K562 (cell line): ENCODE data around the gene ANKS3. TPM values are rescaled to one million over a fixed set of nuclear protein-coding genes. Genes with fewer than 3 reads are reported as not detected.
A peak's percentile ranks its signal among the peaks of the same experiment; 100 is the strongest.

Experiments
- PCBP1 ChIP-seq: fragments of 200-400 bp; formaldehyde crosslinking; IDR thresholded peaks from 2 replicates; pipeline ENCODE4 v1.6.1; 2018; ENCODE audit warnings: mild to moderate bottlenecking, low read depth, low read length; ENCODE audit not compliant: poor library complexity, severe bottlenecking
- POLR2B ChIP-seq: fragments of 450-650 bp; IDR thresholded peaks from 2 replicates; pipeline ENCODE4 v1.6.1; 2018; ENCODE audit warnings: low read depth; ENCODE audit not compliant: partially characterized antibody
- SMC3 ChIP-seq: conservative IDR thresholded peaks from 2 replicates; pipeline ENCODE4 v1.6.1; 2011; ENCODE audit warnings: low read depth, low read length, improper control_type of control experiment; ENCODE audit not compliant: insufficient read depth
- ZKSCAN3 ChIP-seq: fragments of 250-450 bp; sonication (Bioruptor Pico); IDR thresholded peaks from 2 replicates; pipeline ENCODE4 v1.4.0; 2020
- ZNF134 ChIP-seq: fragments of 250-450 bp; sonication (Bioruptor Pico); conservative IDR thresholded peaks from 2 replicates; pipeline ENCODE4 v1.4.0; 2020
- polyA plus RNA-seq, 8 experiments: library from polyadenylated mRNA; depleted of rRNA in 4 of 8; stranded (reverse) in 5 of 8; unstranded in 3 of 8; fragments of >200 nt; fragmentation: Nextera tagmentation in 2 of 8; fragmentation: Illumina TruSeq in 1 of 8; extraction: Ambion mirVana in 2 of 8; extraction: Trizol in 1 of 8; gene quantifications; 2 replicates each; pipeline versions ENCODE4 v1.2.1 to v1.2.3, GENCODE V29; 2011 to 2014; ENCODE audit warnings: inconsistent platforms in 1 of 8, missing spikeins in 1 of 8
- total RNA-seq, 7 experiments: library from RNA; depleted of rRNA in 6 of 7; stranded (reverse); fragments of >200 nt in 6 of 7; fragmentation: Illumina TruSeq in 2 of 7; extraction: Trizol in 2 of 7; gene quantifications; 2 replicates each; pipeline versions ENCODE4 v1.2.1 to v1.2.3, GENCODE V29; 2011 to 2021; ENCODE audit warnings: low replicate concordance in 1 of 7
- TF ChIP-seq, protein P1 (sequence below): fragments of 250-450 bp; sonication (Bioruptor Pico); IDR thresholded peaks from 2 replicates; pipeline ENCODE4 v1.8.0; 2022; ENCODE audit warnings: inconsistent platforms
- TF ChIP-seq, protein P2 (sequence below): sonication (generic); formaldehyde crosslinking; IDR thresholded peaks from 2 replicates; pipeline ENCODE4 v1.8.1; 2023; ENCODE audit warnings: missing genetic modification reagents, mild to moderate bottlenecking, borderline replicate concordance
- TF ChIP-seq, protein P3 (sequence below): fragments of 450-650 bp; formaldehyde crosslinking; IDR thresholded peaks from 2 replicates; pipeline ENCODE4 v1.4.0; 2022; ENCODE audit warnings: missing genetic modification characterization
- TF ChIP-seq, protein P4 (sequence below): fragments of 250-450 bp; sonication (Bioruptor Pico); IDR thresholded peaks from 2 replicates; pipeline ENCODE4 v1.5.0; 2022; ENCODE audit warnings: mild to moderate bottlenecking

The ANKS3 gene
- total and polyA plus RNA-seq, 9 of the 15 experiments (the other 6 are each of a cell fraction or from before 2014, with no cell fraction given), result 0.43 to 25.7 (median 14.8) TPM

DNA sequence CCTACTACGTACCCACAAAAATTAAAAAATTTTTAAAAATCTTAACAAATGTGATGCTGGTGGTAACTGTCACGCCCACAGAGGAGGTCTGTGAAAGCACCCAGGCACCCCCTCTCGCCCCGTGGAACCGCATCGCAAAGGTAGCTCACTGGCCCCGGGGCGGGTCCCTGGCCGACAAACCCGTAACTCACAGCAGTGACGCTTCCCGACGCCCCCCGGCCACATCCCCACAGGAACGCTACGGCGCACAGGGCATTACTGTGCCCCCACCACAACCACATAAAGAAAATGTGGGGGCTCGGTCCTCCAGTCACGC, 366 bp downstream of the ANKS3 start (continued):
- TF ChIP-seq, protein P1, sequence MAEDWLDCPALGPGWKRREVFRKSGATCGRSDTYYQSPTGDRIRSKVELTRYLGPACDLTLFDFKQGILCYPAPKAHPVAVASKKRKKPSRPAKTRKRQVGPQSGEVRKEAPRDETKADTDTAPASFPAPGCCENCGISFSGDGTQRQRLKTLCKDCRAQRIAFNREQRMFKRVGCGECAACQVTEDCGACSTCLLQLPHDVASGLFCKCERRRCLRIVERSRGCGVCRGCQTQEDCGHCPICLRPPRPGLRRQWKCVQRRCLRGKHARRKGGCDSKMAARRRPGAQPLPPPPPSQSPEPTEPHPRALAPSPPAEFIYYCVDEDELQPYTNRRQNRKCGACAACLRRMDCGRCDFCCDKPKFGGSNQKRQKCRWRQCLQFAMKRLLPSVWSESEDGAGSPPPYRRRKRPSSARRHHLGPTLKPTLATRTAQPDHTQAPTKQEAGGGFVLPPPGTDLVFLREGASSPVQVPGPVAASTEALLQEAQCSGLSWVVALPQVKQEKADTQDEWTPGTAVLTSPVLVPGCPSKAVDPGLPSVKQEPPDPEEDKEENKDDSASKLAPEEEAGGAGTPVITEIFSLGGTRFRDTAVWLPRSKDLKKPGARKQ (CRISPR knock-in tag), result no peak
- TF ChIP-seq, protein P2, sequence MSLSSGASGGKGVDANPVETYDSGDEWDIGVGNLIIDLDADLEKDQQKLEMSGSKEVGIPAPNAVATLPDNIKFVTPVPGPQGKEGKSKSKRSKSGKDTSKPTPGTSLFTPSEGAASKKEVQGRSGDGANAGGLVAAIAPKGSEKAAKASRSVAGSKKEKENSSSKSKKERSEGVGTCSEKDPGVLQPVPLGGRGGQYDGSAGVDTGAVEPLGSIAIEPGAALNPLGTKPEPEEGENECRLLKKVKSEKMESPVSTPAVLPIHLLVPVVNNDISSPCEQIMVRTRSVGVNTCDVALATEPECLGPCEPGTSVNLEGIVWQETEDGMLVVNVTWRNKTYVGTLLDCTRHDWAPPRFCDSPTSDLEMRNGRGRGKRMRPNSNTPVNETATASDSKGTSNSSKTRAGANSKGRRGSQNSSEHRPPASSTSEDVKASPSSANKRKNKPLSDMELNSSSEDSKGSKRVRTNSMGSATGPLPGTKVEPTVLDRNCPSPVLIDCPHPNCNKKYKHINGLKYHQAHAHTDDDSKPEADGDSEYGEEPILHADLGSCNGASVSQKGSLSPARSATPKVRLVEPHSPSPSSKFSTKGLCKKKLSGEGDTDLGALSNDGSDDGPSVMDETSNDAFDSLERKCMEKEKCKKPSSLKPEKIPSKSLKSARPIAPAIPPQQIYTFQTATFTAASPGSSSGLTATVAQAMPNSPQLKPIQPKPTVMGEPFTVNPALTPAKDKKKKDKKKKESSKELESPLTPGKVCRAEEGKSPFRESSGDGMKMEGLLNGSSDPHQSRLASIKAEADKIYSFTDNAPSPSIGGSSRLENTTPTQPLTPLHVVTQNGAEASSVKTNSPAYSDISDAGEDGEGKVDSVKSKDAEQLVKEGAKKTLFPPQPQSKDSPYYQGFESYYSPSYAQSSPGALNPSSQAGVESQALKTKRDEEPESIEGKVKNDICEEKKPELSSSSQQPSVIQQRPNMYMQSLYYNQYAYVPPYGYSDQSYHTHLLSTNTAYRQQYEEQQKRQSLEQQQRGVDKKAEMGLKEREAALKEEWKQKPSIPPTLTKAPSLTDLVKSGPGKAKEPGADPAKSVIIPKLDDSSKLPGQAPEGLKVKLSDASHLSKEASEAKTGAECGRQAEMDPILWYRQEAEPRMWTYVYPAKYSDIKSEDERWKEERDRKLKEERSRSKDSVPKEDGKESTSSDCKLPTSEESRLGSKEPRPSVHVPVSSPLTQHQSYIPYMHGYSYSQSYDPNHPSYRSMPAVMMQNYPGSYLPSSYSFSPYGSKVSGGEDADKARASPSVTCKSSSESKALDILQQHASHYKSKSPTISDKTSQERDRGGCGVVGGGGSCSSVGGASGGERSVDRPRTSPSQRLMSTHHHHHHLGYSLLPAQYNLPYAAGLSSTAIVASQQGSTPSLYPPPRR (CRISPR knock-in tag), result no peak
- peak; percentile 2 for TF ChIP-seq PCBP1
- TF ChIP-seq POLR2B, result no peak
- TF ChIP-seq, protein P3, sequence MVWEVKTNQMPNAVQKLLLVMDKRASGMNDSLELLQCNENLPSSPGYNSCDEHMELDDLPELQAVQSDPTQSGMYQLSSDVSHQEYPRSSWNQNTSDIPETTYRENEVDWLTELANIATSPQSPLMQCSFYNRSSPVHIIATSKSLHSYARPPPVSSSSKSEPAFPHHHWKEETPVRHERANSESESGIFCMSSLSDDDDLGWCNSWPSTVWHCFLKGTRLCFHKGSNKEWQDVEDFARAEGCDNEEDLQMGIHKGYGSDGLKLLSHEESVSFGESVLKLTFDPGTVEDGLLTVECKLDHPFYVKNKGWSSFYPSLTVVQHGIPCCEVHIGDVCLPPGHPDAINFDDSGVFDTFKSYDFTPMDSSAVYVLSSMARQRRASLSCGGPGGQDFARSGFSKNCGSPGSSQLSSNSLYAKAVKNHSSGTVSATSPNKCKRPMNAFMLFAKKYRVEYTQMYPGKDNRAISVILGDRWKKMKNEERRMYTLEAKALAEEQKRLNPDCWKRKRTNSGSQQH (CRISPR knock-in tag), result no peak
- TF ChIP-seq, protein P4, sequence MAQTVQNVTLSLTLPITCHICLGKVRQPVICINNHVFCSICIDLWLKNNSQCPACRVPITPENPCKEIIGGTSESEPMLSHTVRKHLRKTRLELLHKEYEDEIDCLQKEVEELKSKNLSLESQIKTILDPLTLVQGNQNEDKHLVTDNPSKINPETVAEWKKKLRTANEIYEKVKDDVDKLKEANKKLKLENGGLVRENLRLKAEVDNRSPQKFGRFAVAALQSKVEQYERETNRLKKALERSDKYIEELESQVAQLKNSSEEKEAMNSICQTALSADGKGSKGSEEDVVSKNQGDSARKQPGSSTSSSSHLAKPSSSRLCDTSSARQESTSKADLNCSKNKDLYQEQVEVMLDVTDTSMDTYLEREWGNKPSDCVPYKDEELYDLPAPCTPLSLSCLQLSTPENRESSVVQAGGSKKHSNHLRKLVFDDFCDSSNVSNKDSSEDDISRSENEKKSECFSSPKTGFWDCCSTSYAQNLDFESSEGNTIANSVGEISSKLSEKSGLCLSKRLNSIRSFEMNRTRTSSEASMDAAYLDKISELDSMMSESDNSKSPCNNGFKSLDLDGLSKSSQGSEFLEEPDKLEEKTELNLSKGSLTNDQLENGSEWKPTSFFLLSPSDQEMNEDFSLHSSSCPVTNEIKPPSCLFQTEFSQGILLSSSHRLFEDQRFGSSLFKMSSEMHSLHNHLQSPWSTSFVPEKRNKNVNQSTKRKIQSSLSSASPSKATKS, result no peak
- TF ChIP-seq ZNF134, result no peak
- no peak for TF ChIP-seq ZKSCAN3 (CRISPR knock-in tag)
- no peak for TF ChIP-seq SMC3
